Measurements from ENCODE around the gene PDIA5. TPM values are rescaled to one million over a fixed set of nuclear protein-coding genes. Genes with fewer than 3 reads are reported as not detected.

Gene PDIA5
- total RNA-seq (2022; extraction: Qiagen RNA extraction), result 29.3 to 33.1 TPM (median 30.7 TPM) in 5 replicates

GRCh38 chr3:123066896-123067688 is at the start of gene PDIA5:
Gene PDIA5 (plus strand): TSS chr3:123067025. CDS start chr3:123067165, 140 bp downstream.

GRCh38 chr3:123027292-123028232 is 39.3 kb upstream of the PDIA5 start, which contains the start of gene SEMA5B:
Gene SEMA5B (minus strand): TSS chr3:123027763. CDS start chr3:122961263, 66,500 bp downstream.

GRCh38 chr3:123201557-123202427 is 135.0 kb downstream of the PDIA5 start, which contains the start of gene SEC22A:
Gene SEC22A (plus strand): TSS chr3:123201943. CDS start chr3:123209218, 7,275 bp downstream.

Other genes starting within 250 kb of the PDIA5 start
- 0.22 to 0.31 TPM (median 0.26 TPM) in 5 replicates for gene SEMA5B, start 39.3 kb upstream of the PDIA5 start, total RNA-seq (2022; extraction: Qiagen RNA extraction)
- 17.7 to 21.5 TPM (median 18.7 TPM) in 5 replicates for gene SEC22A, start 134.9 kb downstream of the PDIA5 start, total RNA-seq (2022; extraction: Qiagen RNA extraction)

Measured in A549 treated with AZD2906 at 1 μM for 4 hours (cell line).